GM21717 (cell line): ENCODE data around the gene HMX3.

Experiments
- ATAC-seq: cut with Tn5 transposase; IDR thresholded peaks from one replicate; pipeline ENCODE4 v1.9.1; 2021; ENCODE audit warnings: mild to moderate bottlenecking, moderate library complexity; ENCODE audit not compliant: unreplicated experiment

Gene HMX3

DNA sequence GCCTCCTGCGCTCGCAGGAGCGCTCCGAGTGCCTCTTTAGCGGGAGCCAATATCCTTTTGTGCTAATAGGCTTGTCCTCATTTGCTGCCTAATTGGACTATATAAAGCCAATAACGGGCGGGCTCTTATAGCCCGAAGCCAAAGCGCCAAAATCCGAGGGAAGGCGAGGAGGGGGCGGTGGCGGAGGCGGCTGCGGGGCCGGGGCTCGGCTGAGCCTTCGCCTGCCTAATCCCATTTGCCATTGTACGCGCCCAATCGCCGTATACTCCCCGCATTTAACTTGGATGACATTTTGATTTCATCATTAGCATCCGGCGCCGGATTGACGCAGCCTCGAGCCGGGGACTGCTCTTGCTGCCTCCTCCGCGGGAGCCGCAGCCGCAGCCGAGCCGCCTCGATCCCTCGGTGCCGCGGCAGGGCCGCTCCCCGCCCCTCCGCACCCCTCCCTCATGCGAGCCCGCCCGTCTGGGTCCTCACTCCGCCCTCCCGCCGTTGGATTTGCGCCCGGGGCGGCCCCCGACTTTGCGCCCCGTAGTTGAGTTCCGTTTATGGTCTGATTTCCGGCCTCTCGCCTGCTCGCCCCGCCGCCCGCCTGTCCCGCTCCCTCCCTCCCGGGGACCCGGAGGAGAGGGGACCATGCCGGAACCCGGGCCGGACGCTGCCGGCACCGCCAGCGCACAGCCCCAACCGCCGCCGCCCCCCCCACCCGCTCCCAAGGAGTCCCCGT lies at the start of gene HMX3:
Gene HMX3, plus strand, starts transcription at position 556 of the 727 bp plus-strand sequence. Its CDS starts 81 bp downstream, at position 637.
- ATAC-seq = no peak

DNA sequence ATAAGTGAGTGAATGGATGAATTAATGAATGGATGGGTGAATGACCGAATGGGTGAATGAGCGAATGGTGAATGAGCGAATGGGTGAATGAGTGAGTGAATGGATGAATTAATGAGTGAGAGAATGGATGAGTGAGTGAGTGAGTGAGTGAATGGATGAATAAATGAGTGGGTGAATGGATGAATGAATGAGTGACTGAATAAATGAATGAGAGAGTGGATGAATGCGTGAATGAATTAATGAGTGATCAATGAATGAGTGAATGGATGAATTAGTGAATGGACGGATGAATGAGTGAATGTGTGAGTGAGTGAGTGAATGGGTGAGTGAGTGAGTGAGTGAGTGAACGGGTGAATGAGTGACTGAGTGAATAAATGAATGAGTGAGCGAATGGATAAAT lies 49.5 kb upstream of the HMX3 start:
- no peak for ATAC-seq

DNA sequence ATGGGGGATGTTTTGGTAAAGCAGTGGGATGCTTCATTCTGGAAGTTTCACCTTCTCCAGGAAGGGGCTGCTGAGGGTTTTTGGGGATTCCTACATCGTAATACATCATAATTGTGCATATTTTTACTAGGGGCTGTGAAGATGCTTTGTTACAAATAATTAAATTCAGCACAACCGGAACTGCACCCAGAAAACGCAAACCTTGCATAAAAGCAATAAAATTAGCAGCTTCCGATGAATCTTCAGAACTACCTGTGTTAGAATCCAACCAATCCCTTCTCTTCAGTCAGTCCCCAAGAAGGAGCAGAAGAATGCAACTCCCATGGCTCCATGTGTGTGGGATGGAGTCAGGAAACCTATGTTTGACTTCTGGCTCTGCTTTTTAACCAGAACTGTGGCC lies 48.4 kb upstream of the HMX3 start:
- ATAC-seq = no peak

- no peak for ATAC-seq
Observed at GRCh38 chr10:123087786-123088185, 48.0 kb upstream of the HMX3 start.

- no peak for ATAC-seq
Observed at GRCh38 chr10:123092635-123093414, 42.9 kb upstream of the HMX3 start.

- no peak for ATAC-seq
Observed at GRCh38 chr10:123093489-123093888, 42.3 kb upstream of the HMX3 start.

DNA sequence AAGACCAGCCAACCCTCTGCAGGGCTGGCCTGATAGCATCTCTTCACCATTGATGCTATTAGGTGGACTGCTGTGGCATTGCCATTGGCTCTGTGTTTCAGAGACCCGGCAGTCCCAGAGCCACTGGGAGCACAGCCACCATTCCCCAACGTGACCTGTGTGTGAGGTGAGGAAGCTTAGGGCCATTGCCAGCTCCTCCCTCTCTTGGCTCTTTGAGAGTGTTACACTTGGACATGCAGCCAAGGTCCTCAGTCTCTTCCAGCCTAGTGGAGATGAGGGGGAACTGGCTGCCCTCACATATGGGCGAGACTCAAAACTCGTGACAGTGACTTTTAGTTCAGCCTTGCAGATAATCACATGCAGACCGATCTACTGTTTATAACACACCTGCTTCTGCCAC lies 39.3 kb upstream of the HMX3 start:
- no peak for ATAC-seq

DNA sequence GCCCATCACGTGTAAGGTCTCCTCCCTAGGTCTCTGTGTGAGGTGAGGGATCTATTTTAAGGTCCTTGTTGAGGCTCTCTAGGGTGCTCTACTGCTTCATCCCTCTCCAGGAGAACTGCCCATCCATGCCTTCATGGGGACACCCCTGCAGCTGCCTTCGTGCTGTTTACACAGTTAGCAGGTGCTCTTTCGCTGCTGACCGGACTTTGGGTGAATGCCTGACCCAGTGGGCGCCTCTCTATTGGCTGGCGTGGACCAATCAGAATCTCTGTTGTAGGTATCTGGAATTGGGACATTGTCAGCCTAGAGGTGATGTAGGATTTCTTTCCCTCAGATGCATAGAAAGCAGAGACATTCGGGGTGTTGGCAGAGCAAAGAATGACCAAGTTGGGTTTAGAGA lies 38.7 kb upstream of the HMX3 start:
- ATAC-seq = no peak

GRCh38 chr10:123100030-123100762 lies 35.6 kb upstream of the HMX3 start:
- ATAC-seq = no peak

GRCh38 chr10:123101872-123102271 lies 33.9 kb upstream of the HMX3 start:
- ATAC-seq = no peak

GRCh38 chr10:123102673-123103072 lies 33.1 kb upstream of the HMX3 start:
- no peak for ATAC-seq

DNA sequence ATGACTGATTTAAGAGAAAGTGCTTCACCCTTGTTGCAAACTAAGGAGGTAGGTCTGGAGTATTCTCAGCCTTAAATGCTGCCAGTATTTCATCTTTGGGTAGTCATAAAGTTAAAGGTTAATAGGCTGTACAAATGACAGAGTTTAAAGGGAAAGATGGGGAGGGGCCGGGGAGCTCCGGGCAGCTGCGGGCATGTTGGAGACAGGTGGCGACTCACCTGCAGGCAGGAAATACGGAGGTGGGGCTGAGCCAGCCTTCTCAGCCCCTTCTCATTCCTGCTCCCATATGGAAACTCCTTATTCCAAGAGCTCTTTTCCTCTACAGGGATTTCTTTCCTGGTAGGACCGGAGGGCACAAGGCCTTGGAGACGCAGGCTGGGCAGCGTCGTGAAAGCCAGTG lies 31.8 kb upstream of the HMX3 start:
- no peak for ATAC-seq

DNA sequence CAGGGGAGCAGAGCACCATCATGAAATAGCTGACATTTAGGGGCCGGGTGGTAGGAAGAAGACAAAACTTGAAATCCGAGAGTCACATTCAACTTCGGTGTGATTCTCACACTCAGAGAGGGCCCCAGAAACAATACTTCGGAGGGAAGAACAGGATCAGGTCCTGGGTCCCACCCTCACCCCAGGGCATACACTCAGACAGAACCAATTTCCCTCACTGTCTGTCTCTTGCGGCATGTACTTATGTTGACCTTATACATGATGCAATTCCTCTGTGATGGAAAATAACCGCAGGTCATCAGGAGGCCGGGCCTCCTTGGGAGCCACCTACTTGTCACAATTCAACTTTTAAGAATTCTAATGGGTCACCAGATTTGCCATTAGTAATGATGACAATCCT lies 26.3 kb upstream of the HMX3 start:
- no peak for ATAC-seq

GRCh38 chr10:123117644-123118417 lies 17.9 kb upstream of the HMX3 start:
- no peak for ATAC-seq

DNA sequence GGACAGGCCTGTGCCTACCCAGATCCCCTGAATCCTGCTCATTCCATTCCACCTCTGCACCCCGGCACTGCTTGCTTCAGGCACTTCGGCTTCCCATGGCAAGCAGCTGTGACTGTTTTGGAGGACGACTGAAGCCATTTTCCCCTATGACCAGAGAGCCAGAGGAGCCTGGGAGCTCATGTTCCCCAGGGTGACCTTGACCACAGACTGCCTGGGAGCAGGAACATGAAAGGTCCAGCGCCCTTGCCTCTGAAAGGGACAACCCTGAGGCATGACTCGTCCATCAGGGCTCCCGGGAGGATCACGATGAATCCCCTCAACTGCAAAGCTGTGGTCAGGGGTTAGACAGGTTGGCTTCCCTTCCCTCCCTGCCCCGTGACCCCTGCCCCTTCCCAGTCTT lies 16.7 kb upstream of the HMX3 start:
- ATAC-seq = no peak

GRCh38 chr10:123126246-123126645 lies 9.5 kb upstream of the HMX3 start:
- ATAC-seq = no peak

- ATAC-seq = no peak
Observed at GRCh38 chr10:123129618-123130271, 6.0 kb upstream of the HMX3 start.

- ATAC-seq = no peak
Observed at GRCh38 chr10:123132576-123133477, 2.9 kb upstream of the HMX3 start.

- no peak for ATAC-seq
Observed at GRCh38 chr10:123133541-123134342, 2.0 kb upstream of the HMX3 start.
